ENCODE measurements around the gene CDK14.

- TF ChIP-seq CTCF (conservative IDR thresholded peaks at IDR 0.05; ENCODE audit: low read length), result no peak
- TF ChIP-seq EZH2phosphoT487 (IDR thresholded peaks at IDR 0.05; ENCODE audit: borderline replicate concordance), result no peak
These were observed 473.0 kb downstream of the CDK14 start for GRCh38 chr7:91069146-91069545.

Data from Loucy (cell line).